ENCODE measurements around the gene ELP1.
"Not testable (repeated sequence)": the region's sequence is repeated elsewhere in the genome, so short reads cannot be mapped to it uniquely, and the experiment has no call there.

Gene ELP1

DNA sequence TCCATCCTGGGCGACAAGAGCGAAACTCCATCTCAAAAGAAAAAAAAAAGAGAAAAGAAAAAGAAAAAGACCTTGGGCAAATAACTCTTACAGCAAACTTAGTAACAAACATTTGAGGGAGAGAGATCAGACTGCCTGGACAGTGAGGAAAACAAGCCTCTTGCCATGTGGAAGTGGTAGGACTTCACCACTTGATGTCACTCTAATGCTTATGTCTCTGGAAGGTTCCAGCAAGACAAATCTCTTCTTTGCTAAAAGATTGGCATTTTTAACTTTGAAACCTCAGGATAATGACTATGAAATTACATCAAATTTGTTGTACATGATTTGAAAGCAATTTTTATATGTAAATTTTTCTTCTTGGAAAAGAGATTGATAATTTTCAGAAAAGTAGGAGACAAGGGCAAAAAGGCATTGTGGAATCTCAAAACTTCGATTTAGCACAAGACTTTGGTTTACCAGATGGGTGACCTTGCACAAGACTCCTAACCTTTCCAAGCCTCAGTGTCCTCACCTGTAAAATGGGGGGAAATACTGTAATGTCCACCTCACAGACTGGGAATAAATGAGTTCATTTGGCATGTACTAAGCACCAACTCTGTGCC, 83.5 kb downstream of the ELP1 start:
- DNase-seq = no peak

DNA sequence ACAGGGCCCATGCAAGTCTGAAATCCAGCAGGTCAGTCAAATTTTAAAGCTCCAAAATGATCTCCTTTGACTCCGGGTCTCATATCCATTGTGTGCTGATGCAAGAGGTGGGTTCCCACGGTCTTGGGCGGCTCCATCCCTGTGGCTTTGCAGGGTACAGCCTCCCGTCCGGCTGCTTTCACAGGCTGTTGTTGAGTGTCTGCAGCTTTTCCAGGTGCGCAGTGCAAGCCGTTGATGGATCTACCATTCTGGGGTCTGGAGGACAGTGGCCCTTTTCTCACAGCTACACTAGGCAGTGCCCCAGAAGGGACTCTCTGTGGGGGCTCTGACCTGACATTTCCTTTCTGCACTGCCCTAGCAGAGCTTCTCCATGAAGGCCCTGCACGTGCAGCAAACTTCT, 85.6 kb downstream of the ELP1 start:
- not testable (repeated sequence) for DNase-seq

DNA sequence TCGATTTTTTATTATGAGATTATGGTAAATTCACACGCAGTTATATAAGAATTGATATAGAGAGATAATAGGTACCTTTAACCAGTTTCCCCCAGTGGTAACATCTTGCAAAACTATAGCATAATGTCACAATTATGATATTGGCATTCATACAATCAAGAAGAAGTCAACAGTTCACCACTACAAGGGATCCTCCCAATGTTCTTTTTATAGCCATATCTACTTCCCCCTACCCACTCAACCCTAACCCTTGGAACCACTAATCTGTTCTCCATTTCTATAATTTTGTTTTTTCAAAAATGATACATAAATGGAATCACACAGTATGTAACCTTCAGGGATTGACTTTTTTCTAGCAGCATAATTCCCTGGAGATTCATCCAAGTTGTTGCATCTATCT, 88.0 kb downstream of the ELP1 start:
- no peak for DNase-seq

DNA sequence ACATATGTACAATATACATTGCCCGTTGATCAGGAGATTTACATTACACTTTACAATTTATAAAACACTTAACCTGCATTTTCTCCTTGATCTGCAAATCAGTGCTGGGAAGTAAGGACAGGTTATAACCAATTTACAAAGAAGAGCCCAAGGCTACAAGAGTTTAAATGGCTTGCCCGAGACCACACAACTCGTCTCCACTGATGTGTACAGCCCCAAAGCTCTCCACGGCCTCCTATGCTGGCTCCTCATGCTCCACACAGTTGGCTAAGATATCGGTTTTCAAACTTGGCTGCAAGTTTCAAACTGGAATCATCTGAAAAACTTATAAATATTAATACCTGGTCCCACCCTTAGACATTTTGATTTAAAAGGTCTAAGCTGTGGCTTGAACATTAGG, 88.4 kb downstream of the ELP1 start:
- no peak for DNase-seq

DNA sequence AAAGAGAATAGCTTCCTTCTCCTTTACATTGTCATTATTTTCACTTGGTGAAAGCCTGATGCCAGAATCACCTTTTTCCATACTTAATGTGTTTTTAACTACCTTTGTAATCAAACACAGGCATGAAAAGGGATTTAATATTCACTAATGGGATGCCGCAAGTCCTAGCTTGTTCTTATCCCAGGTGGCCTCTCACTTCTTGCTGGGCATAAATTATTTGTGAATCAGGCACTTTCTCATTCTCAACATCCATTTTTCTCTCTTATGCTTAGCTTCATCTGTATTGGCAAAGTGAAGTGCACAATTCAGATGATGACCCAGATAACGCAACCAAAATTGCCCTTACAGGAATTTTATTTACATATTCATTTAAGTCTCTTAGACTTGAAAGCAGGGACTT, 89.1 kb downstream of the ELP1 start:
- DNase-seq = no peak

DNA sequence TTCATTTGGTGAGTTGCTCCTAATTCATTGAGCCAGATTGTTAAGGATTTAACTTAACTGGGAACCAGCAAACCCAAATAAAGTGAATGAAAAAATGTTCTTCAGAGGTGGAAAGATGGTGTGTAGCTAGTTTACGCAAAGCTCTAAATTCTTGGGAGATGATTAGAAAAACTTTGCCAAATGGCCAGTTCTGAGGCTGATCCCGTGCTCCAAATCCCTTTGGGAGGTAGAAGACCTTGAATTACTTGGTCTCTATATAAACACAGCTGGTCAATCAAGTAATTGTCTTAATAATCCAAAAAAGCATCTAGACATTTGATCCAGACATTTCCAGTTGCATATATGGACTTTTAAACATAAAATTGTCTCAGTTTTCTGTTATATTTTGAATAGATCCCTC, 89.5 kb downstream of the ELP1 start:
- no peak for DNase-seq

DNA sequence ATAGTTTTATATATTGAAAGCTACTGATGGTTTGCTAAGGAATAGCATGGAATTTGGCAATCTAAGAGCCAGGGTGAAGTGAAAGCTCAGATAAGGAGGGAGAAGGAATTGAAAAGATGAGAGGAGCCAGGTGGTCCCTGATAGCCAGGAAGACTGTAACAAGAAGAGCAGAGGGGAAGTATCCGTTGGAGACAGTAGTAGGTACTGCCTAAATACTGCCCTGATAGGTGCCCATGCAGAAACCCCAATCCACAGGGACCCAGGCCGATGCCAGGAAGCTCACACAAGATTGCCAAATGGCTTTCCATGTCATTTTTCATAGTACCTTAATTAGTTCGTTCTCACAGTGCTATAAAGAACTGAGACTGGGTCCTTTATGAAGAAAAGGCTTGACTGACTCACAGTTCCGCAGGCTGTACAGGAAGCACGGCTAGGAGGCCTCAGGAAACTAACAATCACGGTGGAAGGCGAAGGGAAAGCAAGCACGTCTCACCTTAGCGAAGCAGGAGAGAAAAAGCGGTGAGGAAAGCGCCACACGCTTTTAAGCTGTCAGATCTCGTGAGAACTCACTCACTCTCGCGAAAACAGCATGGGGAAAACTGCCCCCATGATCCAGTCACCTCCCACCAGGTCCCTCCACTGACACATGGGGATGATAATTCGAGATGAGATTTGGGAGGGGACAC, 91.2 kb downstream of the ELP1 start:
- DNase-seq = no peak

DNA sequence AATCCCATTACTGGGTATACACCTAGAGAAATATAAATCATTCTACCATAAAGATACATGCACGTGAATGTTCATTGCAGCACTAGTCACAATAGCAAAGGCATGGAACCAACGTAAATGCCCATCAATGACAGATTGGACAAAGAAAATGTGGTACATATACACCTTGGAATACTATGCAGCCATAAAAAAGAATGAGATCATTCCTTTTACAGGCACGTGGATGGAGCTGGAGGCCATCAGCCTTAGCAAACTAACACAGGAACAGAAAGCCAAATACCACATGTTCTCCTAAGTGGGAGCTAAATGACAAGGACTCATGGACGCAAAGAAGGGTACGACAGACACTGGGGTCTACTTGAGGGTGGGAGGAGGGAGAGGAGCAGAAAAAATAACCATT, 94.4 kb downstream of the ELP1 start:
- DNase-seq = not testable (repeated sequence)

DNA sequence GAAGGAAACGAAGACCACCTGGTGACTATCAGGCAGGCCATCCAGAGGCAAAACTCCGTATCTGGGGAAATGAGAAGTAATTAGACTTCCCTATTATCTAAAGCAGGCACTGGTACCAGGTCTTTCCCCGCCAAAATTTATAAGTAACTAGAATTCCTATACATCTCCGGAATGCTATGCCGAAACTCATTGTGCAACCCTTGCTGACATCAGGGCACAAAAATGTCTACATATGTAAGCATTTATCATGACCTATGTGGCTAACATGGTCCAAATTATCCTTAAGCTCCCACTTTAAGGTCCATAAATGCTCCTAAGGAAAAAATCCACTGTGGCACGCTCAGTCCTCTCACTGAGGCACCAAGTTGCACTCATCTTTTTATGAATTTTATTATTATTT, 95.9 kb downstream of the ELP1 start:
- DNase-seq = peak; percentile 91

DNA sequence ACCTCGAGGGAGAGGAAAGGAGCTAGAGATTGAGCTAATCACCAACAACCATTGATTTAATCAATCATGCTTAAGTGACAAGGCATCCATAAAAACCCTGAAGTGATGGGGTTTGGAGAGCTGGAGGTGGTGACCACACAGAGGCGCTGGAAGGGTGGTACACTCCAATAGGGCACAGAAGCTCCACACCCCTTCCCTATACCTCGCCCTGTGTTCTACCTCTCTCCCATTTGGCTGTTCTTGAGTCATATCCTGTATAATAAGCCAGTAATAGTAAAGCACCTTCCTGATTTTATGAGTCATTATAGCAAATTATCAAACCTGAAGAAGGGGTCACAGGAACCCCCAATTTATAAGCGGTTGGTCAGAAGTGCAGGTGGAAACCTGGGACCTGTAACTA, 96.4 kb downstream of the ELP1 start:
- DNase-seq = no peak

DNA sequence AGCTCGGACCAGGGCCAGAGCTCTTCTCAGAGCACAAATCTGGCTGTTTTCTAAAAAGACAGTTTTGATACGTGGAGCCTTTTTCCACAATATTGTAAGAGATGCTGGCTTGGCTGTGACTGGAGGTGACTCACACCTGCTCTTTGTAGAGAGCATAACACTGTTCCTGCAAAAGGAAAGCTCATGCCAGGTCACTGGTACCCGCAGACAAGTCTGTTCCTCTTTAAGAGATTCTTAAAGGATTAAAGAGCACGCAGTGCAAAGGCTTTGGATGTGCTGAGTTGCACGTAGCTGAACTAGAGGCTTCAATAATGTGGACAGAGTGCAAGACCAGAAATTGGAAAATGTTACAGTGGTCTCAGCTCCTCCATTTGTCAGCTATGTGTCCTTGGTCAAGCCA, 97.1 kb downstream of the ELP1 start:
- DNase-seq = peak; percentile 61

DNA sequence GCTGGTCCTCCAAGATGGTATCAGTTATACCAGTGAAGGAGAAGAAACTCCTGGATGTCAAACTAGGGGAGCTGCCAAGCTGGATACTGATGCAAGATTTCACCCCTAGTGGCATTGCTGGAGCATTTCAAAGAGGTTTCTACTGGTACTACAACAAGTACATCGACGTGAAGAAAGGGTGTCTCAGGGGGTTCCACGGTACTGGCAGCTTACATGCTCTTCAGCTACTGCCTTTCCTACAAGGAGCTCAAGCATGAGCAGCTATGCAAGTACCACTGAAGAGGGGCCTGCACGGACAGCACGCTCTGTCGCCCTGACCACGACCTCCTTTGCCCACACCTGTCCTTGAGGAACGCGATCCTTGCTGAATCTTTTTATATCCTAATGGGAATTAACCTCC, 97.6 kb downstream of the ELP1 start:
- DNase-seq = no peak

DNA sequence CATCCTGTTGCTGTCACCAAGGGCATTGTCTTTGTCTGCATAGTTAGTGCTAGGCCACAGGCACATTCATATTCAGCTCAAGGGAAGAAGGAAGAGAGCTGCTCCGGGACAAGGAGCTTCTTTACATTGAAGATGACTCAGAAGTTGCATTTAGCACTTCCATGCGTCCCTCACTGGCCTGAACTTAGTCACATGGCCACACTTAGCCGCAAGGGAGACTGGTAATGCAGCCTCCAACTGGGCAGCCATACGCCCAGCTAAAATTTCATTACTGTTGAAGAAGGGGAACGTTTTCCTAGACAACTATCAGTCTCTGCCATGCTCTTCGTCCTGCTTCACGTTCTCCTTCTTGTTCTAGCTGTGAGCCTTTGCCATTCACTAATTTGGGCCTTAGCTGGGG, 98.1 kb downstream of the ELP1 start:
- no peak for DNase-seq

DNA sequence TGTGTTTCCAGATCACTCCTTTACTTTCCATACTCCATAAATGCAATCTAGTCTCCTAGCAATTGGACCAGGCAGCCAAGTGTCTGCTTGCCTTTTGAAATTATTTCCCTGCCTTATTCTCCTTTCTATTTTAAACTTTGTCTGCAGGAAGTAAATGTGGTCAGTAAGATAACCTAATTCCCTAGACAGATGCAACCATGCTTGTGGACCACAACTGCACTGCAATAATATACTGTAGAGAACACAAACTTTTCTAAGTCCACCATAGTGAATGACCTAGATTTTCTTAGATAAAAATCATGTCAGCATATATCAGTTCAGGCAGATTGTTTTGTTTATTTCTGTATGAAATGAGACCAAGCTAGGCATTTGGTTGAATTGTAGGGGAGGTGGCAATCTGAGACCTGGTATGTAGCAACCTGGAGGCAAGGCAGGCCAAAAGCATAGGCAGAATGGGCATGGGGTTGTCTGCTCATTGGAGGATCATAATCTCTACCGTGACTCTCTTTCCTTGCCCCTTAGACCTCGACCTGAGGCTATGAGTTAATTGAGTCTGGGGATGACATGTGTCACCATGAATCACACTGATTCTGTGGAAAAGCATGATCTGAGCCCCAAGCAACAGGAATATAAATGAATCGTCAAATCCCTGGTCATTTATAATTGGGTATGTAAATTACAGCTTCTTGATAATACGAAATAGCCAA, 98.8 kb downstream of the ELP1 start:
- peak; percentile 36 for DNase-seq

DNA sequence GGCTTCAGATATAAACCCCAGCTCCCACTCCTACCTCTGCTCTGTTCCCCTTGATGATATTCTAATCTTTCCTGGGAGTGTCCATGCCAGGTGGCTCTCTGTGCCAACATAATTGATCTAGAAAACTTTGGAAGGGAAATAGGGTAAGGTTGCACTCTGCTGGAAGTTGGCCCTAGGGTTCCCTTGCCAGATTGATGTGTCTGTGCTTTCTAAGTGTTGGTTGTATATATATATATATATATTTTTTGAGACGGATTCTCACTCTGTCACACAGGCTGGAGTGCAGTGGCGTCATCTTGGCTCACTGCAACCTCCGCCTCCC, 101.8 kb downstream of the ELP1 start:
- DNase-seq = no peak

DNA sequence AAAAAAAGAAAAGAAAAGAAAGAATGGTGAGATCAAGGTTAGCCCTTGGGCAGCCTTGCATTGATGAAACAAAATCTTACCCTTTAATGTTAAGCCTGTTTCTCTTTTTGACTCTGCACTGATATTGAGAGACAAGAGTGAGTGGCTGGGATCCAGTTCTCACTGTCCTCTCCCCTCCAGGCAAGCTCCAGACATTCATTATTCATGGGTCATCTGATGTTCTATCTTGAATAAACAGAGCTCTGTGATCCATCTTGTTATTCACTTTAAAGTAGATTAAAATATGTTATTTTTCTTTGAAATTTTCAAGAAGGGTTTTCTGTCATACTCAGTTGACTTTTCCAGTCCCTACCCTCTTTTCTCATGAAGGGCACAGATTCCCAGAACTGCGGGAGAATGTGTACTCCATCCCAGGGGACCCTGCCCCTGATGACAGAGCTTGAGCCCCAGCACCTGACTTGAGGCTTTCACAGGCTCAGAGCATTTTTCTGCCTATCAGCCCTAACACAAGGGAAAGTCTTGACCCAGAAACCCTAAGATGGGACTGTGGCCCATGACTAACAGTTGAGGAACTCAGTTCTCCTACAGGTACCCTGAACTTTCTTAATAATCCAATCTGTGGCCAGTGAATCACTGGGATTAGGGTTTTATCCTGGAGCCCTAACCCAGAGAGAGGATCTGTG, 102.3 kb downstream of the ELP1 start:
- DNase-seq = no peak

DNA sequence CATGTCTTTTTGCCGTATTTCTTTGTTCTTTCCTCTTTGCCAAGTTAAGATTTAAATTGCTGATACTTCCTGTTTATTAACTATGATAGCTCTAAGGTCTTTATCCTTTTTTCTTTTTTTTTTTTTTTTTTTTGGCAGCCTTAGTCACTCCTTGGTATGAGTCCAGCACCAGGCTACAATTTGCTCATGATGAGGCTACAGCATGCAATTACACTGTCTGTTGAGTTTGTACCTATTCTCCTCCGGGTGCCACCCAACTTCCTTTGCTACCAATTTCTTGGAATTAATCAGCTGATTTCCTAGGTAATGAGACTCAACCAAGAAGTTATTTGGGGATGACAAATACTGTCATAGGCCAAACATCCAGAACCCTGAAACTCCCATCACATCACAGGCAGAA, 103.7 kb downstream of the ELP1 start:
- no peak for DNase-seq

DNA sequence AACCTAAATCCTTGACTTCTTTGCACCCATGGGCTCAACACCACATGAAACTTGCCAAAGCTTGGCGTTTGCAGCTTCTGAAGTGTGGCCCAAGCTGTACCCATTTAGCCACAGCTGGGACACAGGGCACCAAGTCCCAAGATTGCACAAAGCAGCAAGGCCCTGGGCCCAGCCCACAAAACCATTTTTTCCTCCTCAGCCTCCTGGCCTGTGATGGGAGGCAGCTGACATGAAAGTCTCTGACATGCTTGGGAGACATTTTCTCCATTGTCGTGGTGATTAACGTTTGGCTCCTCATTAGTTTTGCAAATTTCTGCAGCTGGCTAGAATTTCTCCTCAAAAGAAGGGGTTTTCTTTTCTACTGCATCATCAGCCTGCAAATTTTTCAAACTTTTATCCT, 110.1 kb downstream of the ELP1 start:
- no peak for DNase-seq

Measured in fibroblast of upper back skin (primary cell).